Epithelial cell of esophagus (primary cell): Measurements from ENCODE around the gene PDZD8.
"Not testable (repeated sequence)": the region's sequence is repeated elsewhere in the genome, so short reads cannot be mapped to it uniquely, and the experiment has no call there.

Source experiments
- DNase-seq: peaks from one replicate; pipeline ENCODE4 v3.0.0; 2010; ENCODE audit warnings: low read depth
- H3K4me3 ChIP-seq: 2 replicates; pipeline ENCODE4 v1.5.1; 2011; ENCODE audit warnings: mild to moderate bottlenecking, low read length, control low read depth
- CTCF ChIP-seq: IDR thresholded peaks from 2 replicates; pipeline ENCODE4 v1.5.1; 2011; ENCODE audit warnings: low read depth, mild to moderate bottlenecking, low read length, control low read depth, inconsistent platforms; ENCODE audit not compliant: insufficient read depth; ENCODE audit errors: missing control alignments

The PDZD8 gene

GRCh38 chr10:117299435-117299834 lies 75.8 kb downstream of the PDZD8 start:
- H3K4me3 ChIP-seq: no peak overlapping the region
- DNase-seq: no peak
- no peak for TF ChIP-seq CTCF

GRCh38 chr10:117298219-117298618 lies 77.0 kb downstream of the PDZD8 start:
- TF ChIP-seq CTCF: no peak
- H3K4me3 ChIP-seq: no peak overlapping the region
- no peak for DNase-seq

DNA sequence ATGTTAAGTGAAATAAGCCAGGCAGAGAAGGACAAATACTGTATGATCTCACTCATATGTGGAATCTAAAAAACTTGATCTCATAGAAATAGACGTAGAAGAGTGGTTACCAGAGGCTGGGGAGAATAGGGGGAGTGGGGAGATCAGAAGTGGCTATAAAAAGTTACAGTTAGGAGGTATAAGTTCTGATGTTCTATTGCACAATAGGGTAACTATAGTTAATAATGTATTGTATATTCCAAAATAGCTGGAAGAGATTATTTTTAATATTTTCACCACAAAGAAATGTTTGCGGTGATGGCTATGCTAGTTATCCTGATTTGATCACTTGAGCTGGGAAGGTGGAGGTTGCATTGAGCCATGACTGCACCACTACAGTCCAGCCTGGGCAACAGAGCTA lies 80.5 kb downstream of the PDZD8 start:
- H3K4me3 ChIP-seq: no peak overlapping the region
- no peak for DNase-seq
- TF ChIP-seq CTCF: no peak

DNA sequence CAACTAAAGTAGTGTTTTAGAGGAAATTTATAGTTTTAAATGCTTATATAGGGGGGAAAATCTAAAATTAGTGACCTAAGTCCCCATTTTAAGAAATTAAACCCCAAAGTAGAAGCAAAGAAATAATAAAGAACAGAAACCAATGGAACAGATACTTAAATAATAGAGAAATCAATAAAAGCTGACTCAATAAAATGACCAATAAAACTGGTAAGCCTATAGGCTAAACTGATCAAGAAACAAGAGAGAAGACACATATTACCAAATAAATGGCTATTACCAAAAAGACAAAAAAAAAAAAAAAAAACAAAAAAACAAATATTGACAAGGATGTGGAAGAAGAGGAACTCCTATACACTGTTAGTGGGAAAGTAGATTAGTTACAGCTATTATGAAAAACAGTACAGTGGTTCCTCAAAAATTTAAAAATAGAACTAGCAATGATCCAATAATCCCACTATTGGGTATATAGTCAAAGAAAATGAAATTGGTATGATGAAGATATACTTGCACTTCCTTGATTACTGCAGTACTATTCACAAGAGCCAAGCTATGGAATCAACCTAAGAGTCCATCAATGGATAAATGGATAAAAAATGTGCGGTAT lies 81.1 kb downstream of the PDZD8 start:
- no peak for TF ChIP-seq CTCF
- DNase-seq: no peak
- no peak overlapping the region for H3K4me3 ChIP-seq

- not testable (repeated sequence) for H3K4me3 ChIP-seq, DNase-seq
Measured at GRCh38 chr10:117290872-117291271, 84.4 kb downstream of the PDZD8 start.

GRCh38 chr10:117284716-117285494 lies 90.3 kb downstream of the PDZD8 start:
- no peak for DNase-seq
- no peak for TF ChIP-seq CTCF
- H3K4me3 ChIP-seq: no peak overlapping the region

- DNase-seq: no peak
- no peak overlapping the region for H3K4me3 ChIP-seq
- no peak for TF ChIP-seq CTCF
Measured at GRCh38 chr10:117277675-117278074, 97.6 kb downstream of the PDZD8 start.
